ENCODE measurements around the gene REV3L.
"Not testable (repeated sequence)": the region's sequence is repeated elsewhere in the genome, so short reads cannot be mapped to it uniquely, and the experiment has no call there.

- TF ChIP-seq EZH2 (IDR thresholded peaks at IDR 0.05; ENCODE audit: low read length, missing control alignments); CTCF (conservative IDR thresholded peaks at IDR 0.05 in 1 of 2, IDR thresholded peaks at IDR 0.05 in 1 of 2; ENCODE audit: low read depth in 1 of 2, low read length in 2 of 2): not testable (repeated sequence)
These were observed 22.5 kb upstream of the REV3L start for GRCh38 chr6:111505498-111505897.

Data from fibroblast of lung (primary cell).